Measurements from ENCODE around the gene OCSTAMP.

GRCh38 chr20:46573234-46573633, 22.8 kb upstream of the OCSTAMP start:
- TF ChIP-seq CTCF (IDR thresholded peaks at IDR 0.05) (no peak), POLR2A (IDR thresholded peaks at IDR 0.05) (no peak)

All from body of pancreas (tissue), 4 donors.